ENCODE data around the gene PLD4.

The PLD4 gene

GRCh38 chr14:104927432-104927816 is 2.7 kb downstream of the PLD4 start:
- DNase-seq: no peak
- no peaks in the 10 kb centered on the region for H3K27me3 ChIP-seq (ENCODE audit: insufficient read depth, low read length, poor library complexity)
- H3K9me3 ChIP-seq (ENCODE audit: insufficient read depth, low read length, severe bottlenecking): no peaks in the 10 kb centered on the region
- H3K4me3 ChIP-seq (ENCODE audit: low read depth in 1 of 2, low read length in 2 of 2): no peak overlapping the region
- ATAC-seq (ENCODE audit: insufficient read depth, low read depth): no peak
- H4K20me1 ChIP-seq (ENCODE audit: insufficient read depth, low read length): no peaks in the 10 kb centered on the region; the same call in 1 of the 2 replicates
- no peak overlapping the region for H3K9ac ChIP-seq (ENCODE audit: low read depth, low read length)
- TF ChIP-seq CTCF (IDR thresholded peaks at IDR 0.05; ENCODE audit: borderline replicate concordance, extremely low read depth, low read length, poor library complexity, severe bottlenecking): no peak
- no peak for TF ChIP-seq EZH2 (IDR thresholded peaks at IDR 0.05; ENCODE audit: borderline replicate concordance, low read depth, low read length, severe bottlenecking)
- H3K4me1 ChIP-seq (ENCODE audit: insufficient read depth, low read length): no peaks in the 10 kb centered on the region
- no peak overlapping the region for H3K4me2 ChIP-seq (ENCODE audit: insufficient read depth, low read length)
- H3K27ac ChIP-seq (ENCODE audit: low read length): no peak overlapping the region
- no peaks in the 10 kb centered on the region for H3K36me3 ChIP-seq (ENCODE audit: insufficient read depth, low read length)
- no peaks in the 10 kb centered on the region for H3K79me2 ChIP-seq (ENCODE audit: insufficient read depth, low read length)
- H2AFZ ChIP-seq (ENCODE audit: low read depth, low read length): no peak overlapping the region

- no peaks in the 10 kb centered on the region for H3K27me3 ChIP-seq (ENCODE audit: insufficient read depth, low read length, poor library complexity)
- no peak overlapping the region for H3K4me3 ChIP-seq (ENCODE audit: low read depth in 1 of 2, low read length in 2 of 2)
- H3K36me3 ChIP-seq (ENCODE audit: insufficient read depth, low read length): no peaks in the 10 kb centered on the region
- DNase-seq: no peak
- H2AFZ ChIP-seq (ENCODE audit: low read depth, low read length): no peak overlapping the region
- no peak overlapping the region for H3K9ac ChIP-seq (ENCODE audit: low read depth, low read length)
- no peak for TF ChIP-seq EZH2 (IDR thresholded peaks at IDR 0.05; ENCODE audit: borderline replicate concordance, low read depth, low read length, severe bottlenecking)
- TF ChIP-seq CTCF (IDR thresholded peaks at IDR 0.05; ENCODE audit: borderline replicate concordance, extremely low read depth, low read length, poor library complexity, severe bottlenecking): no peak
- H3K79me2 ChIP-seq (ENCODE audit: insufficient read depth, low read length): no peaks in the 10 kb centered on the region
- no peaks in the 10 kb centered on the region; the same call in 1 of the 2 replicates for H4K20me1 ChIP-seq (ENCODE audit: insufficient read depth, low read length)
- no peak overlapping the region for H3K4me2 ChIP-seq (ENCODE audit: insufficient read depth, low read length)
- H3K27ac ChIP-seq (ENCODE audit: low read length): no peak overlapping the region
- no peaks in the 10 kb centered on the region for H3K9me3 ChIP-seq (ENCODE audit: insufficient read depth, low read length, severe bottlenecking)
- no peaks in the 10 kb centered on the region for H3K4me1 ChIP-seq (ENCODE audit: insufficient read depth, low read length)
- no peak for ATAC-seq (ENCODE audit: insufficient read depth, low read depth)
These were observed 3.2 kb downstream of the PLD4 start for GRCh38 chr14:104927901-104928300.

- H3K4me1 ChIP-seq (ENCODE audit: insufficient read depth, low read length): peaks cover 4% of the 10 kb centered on the region; the same call in 1 of the 2 replicates
- H4K20me1 ChIP-seq (ENCODE audit: insufficient read depth, low read length): no peaks in the 10 kb centered on the region; the same call in 1 of the 2 replicates
- H3K4me2 ChIP-seq (ENCODE audit: insufficient read depth, low read length): no peak overlapping the region
- H3K27ac ChIP-seq (ENCODE audit: low read length): no peak overlapping the region
- no peaks in the 10 kb centered on the region for H3K36me3 ChIP-seq (ENCODE audit: insufficient read depth, low read length)
- H3K27me3 ChIP-seq (ENCODE audit: insufficient read depth, low read length, poor library complexity): no peaks in the 10 kb centered on the region
- H2AFZ ChIP-seq (ENCODE audit: low read depth, low read length): no peak overlapping the region
- H3K4me3 ChIP-seq (ENCODE audit: low read depth in 1 of 2, low read length in 2 of 2): no peak overlapping the region
- TF ChIP-seq EZH2 (IDR thresholded peaks at IDR 0.05; ENCODE audit: borderline replicate concordance, low read depth, low read length, severe bottlenecking): no peak
- no peak for TF ChIP-seq CTCF (IDR thresholded peaks at IDR 0.05; ENCODE audit: borderline replicate concordance, extremely low read depth, low read length, poor library complexity, severe bottlenecking)
- DNase-seq: no peak
- no peak for ATAC-seq (ENCODE audit: insufficient read depth, low read depth)
- no peaks in the 10 kb centered on the region for H3K9me3 ChIP-seq (ENCODE audit: insufficient read depth, low read length, severe bottlenecking)
- H3K9ac ChIP-seq (ENCODE audit: low read depth, low read length): no peak overlapping the region
- H3K79me2 ChIP-seq (ENCODE audit: insufficient read depth, low read length): no peaks in the 10 kb centered on the region
These were observed 3.9 kb downstream of the PLD4 start for GRCh38 chr14:104928391-104929133.
